ENCODE results near the gene PLCH1. TPM values are rescaled to one million over a fixed set of nuclear protein-coding genes. Genes with fewer than 3 reads are reported as not detected.

PLCH1 gene
- total and polyA plus RNA-seq, 2 experiments from 2014 or later, result 8.1 to 25.3 TPM

DNA sequence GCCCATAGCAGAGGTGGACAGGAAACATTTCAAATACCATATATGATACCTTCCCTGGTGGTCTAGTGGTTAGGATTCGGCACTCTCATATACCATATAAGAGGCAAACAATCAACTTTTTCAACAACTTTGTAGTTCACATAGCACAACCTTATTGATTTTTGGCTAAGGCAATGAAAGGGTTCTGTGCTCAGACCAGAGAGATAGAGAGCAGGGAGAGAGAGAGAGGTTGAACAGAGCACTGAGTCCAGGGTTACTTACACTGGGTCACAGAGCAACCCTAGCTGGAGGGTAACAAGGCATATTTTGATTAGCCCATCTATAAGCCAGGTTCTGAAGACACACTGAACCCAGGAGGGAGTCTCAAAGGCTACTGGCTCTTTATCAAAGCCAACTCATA, 83.8 kb downstream of the PLCH1 start:
- Histone ChIP-seq H3K4me2 (peak overlapping the region; percentile 16; the same call in 1 of the 2 replicates), H3K79me2 (replicated peaks; ENCODE audit: insufficient read depth) (peaks cover 12% of the 10 kb centered on the region; the same call in 1 of the 2 replicates), H3F3A (replicated peaks; ENCODE audit: low read depth) (0 out of 2 replicates have a peak, but pooled peaks cover 3% of the 10 kb centered on the region), H3K27ac (ENCODE audit: low read depth) (no peak overlapping the region), H3K4me1 (ENCODE audit: insufficient read depth) (peaks cover 30% of the 10 kb centered on the region), H3K4me3 (no peak overlapping the region), H3K9me2 (ENCODE audit: insufficient read depth) (no peaks in the 10 kb centered on the region), H4K20me1 (replicated peaks; ENCODE audit: insufficient read depth) (no peaks in the 10 kb centered on the region), H3K36me3 (ENCODE audit: insufficient read depth) (no peaks in the 10 kb centered on the region), H3K27me3 (ENCODE audit: insufficient read depth) (no peaks in the 10 kb centered on the region), H2AFZ (no peak overlapping the region)
- no peak for ATAC-seq
- TF ChIP-seq ZNF114 (CRISPR knock-in tag; IDR thresholded peaks at IDR 0.05) (no peak), CTCF (conservative IDR thresholded peaks at IDR 0.05; ENCODE audit: low read depth in 2 of 2) (no peak), JUNB (IDR thresholded peaks at IDR 0.05; ENCODE audit: unreplicated experiment) (no peak)
- no peaks in the 10 kb centered on the region for H3K36me3 Mint-ChIP-seq (ENCODE audit: low read depth)
- DNase-seq (ENCODE audit: low spot score), result no peak
- H3K9me3 Mint-ChIP-seq, result no peaks in the 10 kb centered on the region
- H3K27me3 Mint-ChIP-seq (ENCODE audit: insufficient read depth, low read depth, poor library complexity), result no peaks in the 10 kb centered on the region
- no peak overlapping the region for H3K27ac Mint-ChIP-seq
- peaks cover 22% of the 10 kb centered on the region for H3K4me1 Mint-ChIP-seq
- no peak overlapping the region for H3K4me3 Mint-ChIP-seq

DNA sequence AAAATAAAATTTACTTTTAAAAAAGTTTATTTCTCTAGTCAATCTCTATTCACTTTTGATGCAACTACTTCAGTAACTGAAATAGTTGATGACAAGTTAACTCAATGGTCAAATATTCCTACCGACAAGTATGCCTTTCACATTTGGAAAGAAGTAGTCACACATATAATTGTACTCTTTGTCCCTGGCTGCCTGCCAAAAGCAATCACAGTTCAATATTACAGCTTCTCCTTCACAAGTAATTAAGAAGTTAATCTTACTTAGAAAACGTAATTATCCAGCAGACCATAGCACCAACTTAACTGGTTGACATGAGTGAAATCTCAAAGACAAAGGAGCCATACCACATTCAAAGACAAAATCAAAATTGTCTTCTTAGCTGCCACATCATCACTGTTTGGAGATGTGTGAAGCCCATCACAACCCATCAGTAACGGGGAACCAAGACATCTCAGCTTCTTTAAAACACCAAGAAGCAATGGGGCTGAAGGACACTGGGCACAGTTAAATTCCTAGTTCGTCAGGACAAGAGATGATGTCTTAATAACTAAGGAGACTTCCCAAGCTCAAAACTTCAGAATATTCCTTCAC, 86.1 kb downstream of the PLCH1 start:
- Mint-ChIP-seq H3K4me3 (no peak overlapping the region), H3K36me3 (ENCODE audit: low read depth) (no peaks in the 10 kb centered on the region), H3K4me1 (peaks cover 15% of the 10 kb centered on the region), H3K9me3 (no peaks in the 10 kb centered on the region), H3K27me3 (ENCODE audit: insufficient read depth, low read depth, poor library complexity) (no peaks in the 10 kb centered on the region), H3K27ac (no peak overlapping the region)
- peaks cover 14% of the 10 kb centered on the region for H3K4me1 ChIP-seq (ENCODE audit: insufficient read depth)
- no peak overlapping the region for H2AFZ ChIP-seq
- DNase-seq (ENCODE audit: low spot score), result no peak
- TF ChIP-seq EZH2 (IDR thresholded peaks at IDR 0.05; ENCODE audit: low read depth, unreplicated experiment) (no peak), POLR2AphosphoS5 (IDR thresholded peaks at IDR 0.05; ENCODE audit: low read depth) (no peak), ZNF331 (CRISPR knock-in tag; IDR thresholded peaks at IDR 0.05; ENCODE audit: low read depth) (no peak), CTCF (conservative IDR thresholded peaks at IDR 0.05; ENCODE audit: low read depth in 2 of 2) (no peak)
- TF ChIP-seq, protein P1, sequence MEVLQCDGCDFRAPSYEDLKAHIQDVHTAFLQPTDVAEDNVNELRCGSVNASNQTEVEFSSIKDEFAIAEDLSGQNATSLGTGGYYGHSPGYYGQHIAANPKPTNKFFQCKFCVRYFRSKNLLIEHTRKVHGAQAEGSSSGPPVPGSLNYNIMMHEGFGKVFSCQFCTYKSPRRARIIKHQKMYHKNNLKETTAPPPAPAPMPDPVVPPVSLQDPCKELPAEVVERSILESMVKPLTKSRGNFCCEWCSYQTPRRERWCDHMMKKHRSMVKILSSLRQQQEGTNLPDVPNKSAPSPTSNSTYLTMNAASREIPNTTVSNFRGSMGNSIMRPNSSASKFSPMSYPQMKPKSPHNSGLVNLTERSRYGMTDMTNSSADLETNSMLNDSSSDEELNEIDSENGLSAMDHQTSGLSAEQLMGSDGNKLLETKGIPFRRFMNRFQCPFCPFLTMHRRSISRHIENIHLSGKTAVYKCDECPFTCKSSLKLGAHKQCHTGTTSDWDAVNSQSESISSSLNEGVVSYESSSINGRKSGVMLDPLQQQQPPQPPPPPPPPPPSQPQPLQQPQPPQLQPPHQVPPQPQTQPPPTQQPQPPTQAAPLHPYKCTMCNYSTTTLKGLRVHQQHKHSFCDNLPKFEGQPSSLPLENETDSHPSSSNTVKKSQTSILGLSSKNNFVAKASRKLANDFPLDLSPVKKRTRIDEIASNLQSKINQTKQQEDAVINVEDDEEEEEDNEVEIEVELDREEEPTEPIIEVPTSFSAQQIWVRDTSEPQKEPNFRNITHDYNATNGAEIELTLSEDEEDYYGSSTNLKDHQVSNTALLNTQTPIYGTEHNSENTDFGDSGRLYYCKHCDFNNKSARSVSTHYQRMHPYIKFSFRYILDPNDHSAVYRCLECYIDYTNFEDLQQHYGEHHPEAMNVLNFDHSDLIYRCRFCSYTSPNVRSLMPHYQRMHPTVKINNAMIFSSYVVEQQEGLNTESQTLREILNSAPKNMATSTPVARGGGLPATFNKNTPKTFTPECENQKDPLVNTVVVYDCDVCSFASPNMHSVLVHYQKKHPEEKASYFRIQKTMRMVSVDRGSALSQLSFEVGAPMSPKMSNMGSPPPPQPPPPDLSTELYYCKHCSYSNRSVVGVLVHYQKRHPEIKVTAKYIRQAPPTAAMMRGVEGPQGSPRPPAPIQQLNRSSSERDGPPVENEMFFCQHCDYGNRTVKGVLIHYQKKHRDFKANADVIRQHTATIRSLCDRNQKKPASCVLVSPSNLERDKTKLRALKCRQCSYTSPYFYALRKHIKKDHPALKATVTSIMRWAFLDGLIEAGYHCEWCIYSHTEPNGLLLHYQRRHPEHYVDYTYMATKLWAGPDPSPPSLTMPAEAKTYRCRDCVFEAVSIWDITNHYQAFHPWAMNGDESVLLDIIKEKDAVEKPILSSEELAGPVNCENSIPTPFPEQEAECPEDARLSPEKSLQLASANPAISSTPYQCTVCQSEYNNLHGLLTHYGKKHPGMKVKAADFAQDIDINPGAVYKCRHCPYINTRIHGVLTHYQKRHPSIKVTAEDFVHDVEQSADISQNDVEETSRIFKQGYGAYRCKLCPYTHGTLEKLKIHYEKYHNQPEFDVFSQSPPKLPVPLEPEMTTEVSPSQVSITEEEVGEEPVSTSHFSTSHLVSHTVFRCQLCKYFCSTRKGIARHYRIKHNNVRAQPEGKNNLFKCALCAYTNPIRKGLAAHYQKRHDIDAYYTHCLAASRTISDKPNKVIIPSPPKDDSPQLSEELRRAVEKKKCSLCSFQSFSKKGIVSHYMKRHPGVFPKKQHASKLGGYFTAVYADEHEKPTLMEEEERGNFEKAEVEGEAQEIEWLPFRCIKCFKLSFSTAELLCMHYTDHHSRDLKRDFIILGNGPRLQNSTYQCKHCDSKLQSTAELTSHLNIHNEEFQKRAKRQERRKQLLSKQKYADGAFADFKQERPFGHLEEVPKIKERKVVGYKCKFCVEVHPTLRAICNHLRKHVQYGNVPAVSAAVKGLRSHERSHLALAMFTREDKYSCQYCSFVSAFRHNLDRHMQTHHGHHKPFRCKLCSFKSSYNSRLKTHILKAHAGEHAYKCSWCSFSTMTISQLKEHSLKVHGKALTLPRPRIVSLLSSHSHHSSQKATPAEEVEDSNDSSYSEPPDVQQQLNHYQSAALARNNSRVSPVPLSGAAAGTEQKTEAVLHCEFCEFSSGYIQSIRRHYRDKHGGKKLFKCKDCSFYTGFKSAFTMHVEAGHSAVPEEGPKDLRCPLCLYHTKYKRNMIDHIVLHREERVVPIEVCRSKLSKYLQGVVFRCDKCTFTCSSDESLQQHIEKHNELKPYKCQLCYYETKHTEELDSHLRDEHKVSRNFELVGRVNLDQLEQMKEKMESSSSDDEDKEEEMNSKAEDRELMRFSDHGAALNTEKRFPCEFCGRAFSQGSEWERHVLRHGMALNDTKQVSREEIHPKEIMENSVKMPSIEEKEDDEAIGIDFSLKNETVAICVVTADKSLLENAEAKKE (CRISPR knock-in tag; IDR thresholded peaks at IDR 0.05), result no peak
- TF ChIP-seq, protein P2, sequence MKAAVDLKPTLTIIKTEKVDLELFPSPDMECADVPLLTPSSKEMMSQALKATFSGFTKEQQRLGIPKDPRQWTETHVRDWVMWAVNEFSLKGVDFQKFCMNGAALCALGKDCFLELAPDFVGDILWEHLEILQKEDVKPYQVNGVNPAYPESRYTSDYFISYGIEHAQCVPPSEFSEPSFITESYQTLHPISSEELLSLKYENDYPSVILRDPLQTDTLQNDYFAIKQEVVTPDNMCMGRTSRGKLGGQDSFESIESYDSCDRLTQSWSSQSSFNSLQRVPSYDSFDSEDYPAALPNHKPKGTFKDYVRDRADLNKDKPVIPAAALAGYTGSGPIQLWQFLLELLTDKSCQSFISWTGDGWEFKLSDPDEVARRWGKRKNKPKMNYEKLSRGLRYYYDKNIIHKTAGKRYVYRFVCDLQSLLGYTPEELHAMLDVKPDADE (IDR thresholded peaks at IDR 0.05), result no peak
- peaks cover 22% of the 10 kb centered on the region; the same call in 1 of the 2 replicates for H3K79me2 ChIP-seq (replicated peaks; ENCODE audit: insufficient read depth)
- peaks cover 4% of the 10 kb centered on the region; the same call in 1 of the 2 replicates for H4K20me1 ChIP-seq (replicated peaks; ENCODE audit: insufficient read depth)
- no peak overlapping the region for H3K4me3 ChIP-seq
- H3K27me3 ChIP-seq (ENCODE audit: insufficient read depth), result no peaks in the 10 kb centered on the region
- no peaks in the 10 kb centered on the region for H3K36me3 ChIP-seq (ENCODE audit: insufficient read depth)
- H3K9me2 ChIP-seq (ENCODE audit: insufficient read depth), result peaks cover 9% of the 10 kb centered on the region; the same call in 1 of the 2 replicates
- H3K4me2 ChIP-seq, result no peak overlapping the region
- ATAC-seq, result no peak
- H3K27ac ChIP-seq (ENCODE audit: low read depth), result no peak overlapping the region
- 0 out of 2 replicates have a peak, but pooled peaks cover 3% of the 10 kb centered on the region for H3F3A ChIP-seq (replicated peaks; ENCODE audit: low read depth)
